Measurements from ENCODE around the gene LIPG. TPM values are rescaled to one million over a fixed set of nuclear protein-coding genes. Genes with fewer than 3 reads are reported as not detected.

Gene LIPG
- total RNA-seq, 2 donors from 2014 or later, result 0.51 to 0.93 TPM

DNA sequence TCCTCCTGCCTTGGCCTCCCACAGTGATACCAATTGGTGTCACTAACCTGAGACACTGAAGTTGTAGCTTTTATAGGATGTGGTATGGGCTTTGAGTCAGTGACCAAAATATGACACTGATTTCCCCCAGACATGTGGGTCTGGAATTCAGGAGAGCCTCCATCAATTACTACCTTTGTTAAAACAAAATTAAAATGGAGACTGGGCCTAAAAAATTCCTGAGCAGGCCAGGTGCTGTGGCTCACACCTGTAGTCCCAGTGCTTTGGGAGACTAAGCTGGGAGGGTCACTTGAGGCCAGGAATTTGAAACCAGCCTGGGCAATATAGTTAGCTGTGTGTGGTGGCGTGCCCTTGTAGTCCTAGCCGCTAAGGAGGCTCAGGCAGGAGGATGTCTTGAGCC lies 36.9 kb upstream of the LIPG start:
- no peak for DNase-seq (ENCODE audit: low spot score)
- no peaks in the 10 kb centered on the region for H3K27me3 ChIP-seq
- H3K4me3 ChIP-seq, result no peak overlapping the region
- TF ChIP-seq, protein P1, sequence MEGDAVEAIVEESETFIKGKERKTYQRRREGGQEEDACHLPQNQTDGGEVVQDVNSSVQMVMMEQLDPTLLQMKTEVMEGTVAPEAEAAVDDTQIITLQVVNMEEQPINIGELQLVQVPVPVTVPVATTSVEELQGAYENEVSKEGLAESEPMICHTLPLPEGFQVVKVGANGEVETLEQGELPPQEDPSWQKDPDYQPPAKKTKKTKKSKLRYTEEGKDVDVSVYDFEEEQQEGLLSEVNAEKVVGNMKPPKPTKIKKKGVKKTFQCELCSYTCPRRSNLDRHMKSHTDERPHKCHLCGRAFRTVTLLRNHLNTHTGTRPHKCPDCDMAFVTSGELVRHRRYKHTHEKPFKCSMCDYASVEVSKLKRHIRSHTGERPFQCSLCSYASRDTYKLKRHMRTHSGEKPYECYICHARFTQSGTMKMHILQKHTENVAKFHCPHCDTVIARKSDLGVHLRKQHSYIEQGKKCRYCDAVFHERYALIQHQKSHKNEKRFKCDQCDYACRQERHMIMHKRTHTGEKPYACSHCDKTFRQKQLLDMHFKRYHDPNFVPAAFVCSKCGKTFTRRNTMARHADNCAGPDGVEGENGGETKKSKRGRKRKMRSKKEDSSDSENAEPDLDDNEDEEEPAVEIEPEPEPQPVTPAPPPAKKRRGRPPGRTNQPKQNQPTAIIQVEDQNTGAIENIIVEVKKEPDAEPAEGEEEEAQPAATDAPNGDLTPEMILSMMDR (IDR thresholded peaks at IDR 0.05), result no peak
- no peak overlapping the region for H3K27ac ChIP-seq
- H3K4me1 ChIP-seq, result no peaks in the 10 kb centered on the region
- no peaks in the 10 kb centered on the region for H3K36me3 ChIP-seq
- no peaks in the 10 kb centered on the region for H3K9me3 ChIP-seq

DNA sequence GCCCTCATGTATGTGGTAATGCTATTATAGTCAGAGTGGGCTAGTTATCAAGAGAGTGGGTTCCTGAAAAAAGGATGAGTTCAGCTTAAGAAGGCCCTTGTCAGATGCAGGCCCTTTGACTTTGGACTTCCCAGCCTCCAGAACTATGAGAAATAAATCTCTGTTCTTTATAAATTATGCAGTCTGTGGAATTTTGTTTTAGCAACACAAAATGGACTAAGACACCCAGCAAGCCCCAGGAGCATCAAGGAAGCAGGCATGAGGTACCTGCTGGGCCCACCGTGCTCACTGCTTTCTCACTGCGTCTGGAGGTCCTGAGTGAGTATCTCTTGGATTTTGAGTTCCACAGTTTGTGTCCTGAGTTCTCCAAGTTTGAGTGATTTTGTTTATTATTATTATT lies 35.9 kb upstream of the LIPG start:
- H3K4me1 ChIP-seq, result no peaks in the 10 kb centered on the region
- H3K27me3 ChIP-seq, result no peaks in the 10 kb centered on the region
- H3K27ac ChIP-seq, result no peak overlapping the region
- peak; percentile 16 for DNase-seq (ENCODE audit: low spot score)
- no peaks in the 10 kb centered on the region for H3K36me3 ChIP-seq
- H3K9me3 ChIP-seq, result no peaks in the 10 kb centered on the region
- H3K4me3 ChIP-seq, result no peak overlapping the region
- TF ChIP-seq, protein P1 (IDR thresholded peaks at IDR 0.05), result no peak

DNA sequence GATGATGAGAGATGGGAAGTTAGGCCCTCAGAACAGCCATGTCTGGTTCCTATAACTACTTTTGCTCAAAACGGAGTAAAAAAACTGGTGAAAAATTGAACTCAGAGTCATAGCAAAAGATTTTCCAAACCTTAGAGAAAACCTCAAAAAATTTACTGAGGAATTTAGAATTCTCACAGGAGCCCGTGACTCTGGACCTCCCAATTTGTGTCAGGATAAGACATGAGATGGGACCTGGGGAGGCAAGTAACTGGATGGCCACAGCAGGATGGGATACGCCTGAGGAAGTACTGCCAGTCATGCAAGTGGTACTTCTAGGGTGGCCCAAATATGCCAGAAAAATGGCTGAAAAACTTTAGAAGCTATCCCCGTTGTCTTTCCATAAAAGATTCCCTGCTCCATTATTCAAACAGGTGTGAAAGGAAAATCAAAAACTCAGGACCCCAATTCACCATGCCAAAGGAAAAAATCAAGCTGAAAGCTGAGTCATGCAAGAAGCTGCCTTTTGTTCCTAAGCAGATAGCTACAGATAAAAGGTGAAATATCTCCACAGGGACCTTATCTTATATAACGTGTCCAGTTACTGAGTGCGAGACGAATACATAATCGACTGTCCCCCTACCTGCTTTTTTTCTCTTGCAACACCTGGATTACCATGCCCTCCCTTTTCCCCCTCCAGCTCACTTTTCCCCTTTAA lies 34.1 kb upstream of the LIPG start:
- no peaks in the 10 kb centered on the region for H3K27me3 ChIP-seq
- TF ChIP-seq, protein P1 (IDR thresholded peaks at IDR 0.05), result no peak
- H3K27ac ChIP-seq, result no peak overlapping the region
- no peak for DNase-seq (ENCODE audit: low spot score)
- no peaks in the 10 kb centered on the region for H3K36me3 ChIP-seq
- H3K9me3 ChIP-seq, result no peaks in the 10 kb centered on the region
- H3K4me3 ChIP-seq, result no peak overlapping the region
- no peaks in the 10 kb centered on the region for H3K4me1 ChIP-seq

DNA sequence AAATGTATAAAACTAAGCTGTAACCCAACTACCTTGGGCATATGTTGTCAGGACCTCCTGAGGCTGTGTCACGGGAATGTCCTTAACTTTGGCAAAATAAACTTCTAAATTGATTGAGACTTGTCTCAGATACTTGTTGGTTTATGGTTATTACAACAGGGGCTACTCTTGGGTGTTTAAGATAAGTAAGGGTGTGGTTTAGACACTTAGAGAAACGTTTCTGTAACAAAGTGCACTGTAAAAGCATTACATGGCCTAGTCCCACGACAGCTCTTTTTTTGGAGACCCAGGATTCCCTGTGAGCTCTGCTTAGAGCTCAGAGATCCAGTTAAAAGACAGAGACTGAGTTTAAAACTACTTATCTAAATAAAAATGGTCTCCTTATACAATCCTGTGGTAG lies 32.3 kb upstream of the LIPG start:
- H3K9me3 ChIP-seq, result no peaks in the 10 kb centered on the region
- no peak for DNase-seq (ENCODE audit: low spot score)
- no peaks in the 10 kb centered on the region for H3K4me1 ChIP-seq
- no peak overlapping the region for H3K4me3 ChIP-seq
- no peak overlapping the region for H3K27ac ChIP-seq
- TF ChIP-seq, protein P1 (IDR thresholded peaks at IDR 0.05), result no peak
- no peaks in the 10 kb centered on the region for H3K27me3 ChIP-seq
- H3K36me3 ChIP-seq, result no peaks in the 10 kb centered on the region

DNA sequence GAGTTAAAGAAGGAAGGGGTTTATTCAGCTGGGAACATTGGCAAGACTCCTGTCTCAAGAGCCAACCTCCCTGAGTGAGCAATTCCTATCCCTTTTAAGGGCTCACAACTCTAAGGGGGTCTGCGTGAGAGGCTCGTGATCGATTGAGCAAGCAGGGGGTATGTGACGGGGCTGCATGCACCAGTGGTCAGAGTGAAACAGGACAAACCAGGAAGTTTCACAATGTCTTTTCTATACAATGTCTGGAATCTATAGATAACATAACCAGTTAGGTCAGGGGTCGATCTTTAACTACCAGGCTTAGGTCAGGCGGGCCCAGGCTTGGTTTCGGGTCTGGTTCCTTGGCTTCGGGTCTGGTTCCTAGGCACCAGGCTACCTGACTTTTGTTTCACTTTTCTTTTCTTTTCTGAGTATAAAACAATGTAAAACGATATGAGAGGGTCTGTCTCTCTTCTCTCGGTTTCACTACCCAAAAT lies 30.1 kb upstream of the LIPG start:
- no peak overlapping the region for H3K4me3 ChIP-seq
- no peaks in the 10 kb centered on the region for H3K9me3 ChIP-seq
- DNase-seq (ENCODE audit: low spot score), result no peak
- H3K4me1 ChIP-seq, result no peaks in the 10 kb centered on the region
- H3K36me3 ChIP-seq, result no peaks in the 10 kb centered on the region
- no peak overlapping the region for H3K27ac ChIP-seq
- no peaks in the 10 kb centered on the region for H3K27me3 ChIP-seq
- TF ChIP-seq, protein P1 (IDR thresholded peaks at IDR 0.05), result no peak
